Lower lobe of right lung (tissue), 2 donors: ENCODE measurements around the gene HMCN2. TPM values are rescaled to one million over a fixed set of nuclear protein-coding genes. Genes with fewer than 3 reads are reported as not detected.

Experiments used
- ATAC-seq, 2 donors: fragments of 200-7000 bp; cut with Tn5 transposase; one replicate each; pipeline ENCODE4 v1.9.1; 2020 to 2022; ENCODE audit warnings: mild to moderate bottlenecking in 2 of 2, moderate library complexity in 2 of 2
- DNase-seq: peaks from one replicate; pipeline ENCODE4 v3.0.0-alpha.2; 2020
- H3K27ac ChIP-seq: fragments of 200-600 bp; one replicate; pipeline ENCODE4 v1.8.0; 2022
- H3K27me3 ChIP-seq: fragments of 200-600 bp; one replicate; pipeline ENCODE4 v1.8.0; 2022; ENCODE audit warnings: low read depth
- H3K36me3 ChIP-seq: fragments of 200-600 bp; one replicate; pipeline ENCODE4 v1.8.0; 2022; ENCODE audit warnings: mild to moderate bottlenecking
- H3K4me1 ChIP-seq: fragments of 200-600 bp; one replicate; pipeline ENCODE4 v1.8.0; 2022
- H3K4me3 ChIP-seq: fragments of 200-600 bp; one replicate; pipeline ENCODE4 v1.8.0; 2022; ENCODE audit warnings: mild to moderate bottlenecking
- H3K9me3 ChIP-seq: fragments of 200-600 bp; one replicate; pipeline ENCODE4 v1.8.0; 2022
- CTCF ChIP-seq: fragments of 200-600 bp; IDR thresholded peaks from one replicate; pipeline ENCODE4 v1.8.0; 2022; ENCODE audit warnings: antibody characterized with exemption, mild to moderate bottlenecking
- intact Hi-C: fragments of 100-400 bp; cut with DNase I; formaldehyde crosslinking; loops from one replicate; pipeline ENCODE4 v1.11.0; 2022
- total RNA-seq: library from RNA; stranded (reverse); fragmentation: NEBNext Ultra II Directional; extraction: Animal tissue kit (Norgen Biotek cat#: 25700); gene quantifications from one replicate; pipeline ENCODE4 v1.2.1, GENCODE V29; 2021
- donor health status: DM: no; HTN: yes; CAD: no; lungs with severe emphysema.

HMCN2 gene
- total RNA-seq, 1 donor from 2014 or later = 4.7 TPM

- no peak for ATAC-seq
- intact Hi-C loops = no loop called here
- no peak overlapping the region for H3K27ac ChIP-seq
Measured at GRCh38 chr9:130315446-130316226, 50.1 kb downstream of the HMCN2 start.

DNA sequence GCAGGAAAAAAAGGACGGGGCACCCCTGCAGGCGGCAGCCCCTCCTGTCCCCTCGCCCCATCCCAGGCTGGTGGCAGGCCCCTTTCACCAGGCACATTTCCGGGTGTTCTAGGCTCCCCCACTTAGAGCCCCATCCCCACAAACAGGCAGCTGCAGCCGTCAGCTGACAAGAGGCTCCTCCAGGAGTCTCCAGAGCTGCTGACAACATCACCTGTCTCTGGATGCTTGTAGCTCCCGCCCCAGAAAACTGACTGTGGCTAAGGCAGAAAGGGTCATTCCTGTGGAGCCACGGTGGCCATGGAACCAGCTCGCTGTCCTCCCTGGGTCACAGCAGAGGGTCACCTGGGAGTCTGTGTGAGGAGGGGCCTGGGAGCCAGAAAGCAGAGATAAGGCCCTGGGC, 50.9 kb downstream of the HMCN2 start:
- Histone ChIP-seq H3K27ac (no peak overlapping the region), H3K36me3 (no peaks in the 10 kb centered on the region), H3K27me3 (peaks cover 14% of the 10 kb centered on the region), H3K9me3 (no peaks in the 10 kb centered on the region), H3K4me1 (peaks cover 4% of the 10 kb centered on the region), H3K4me3 (no peak overlapping the region)
- no peak for TF ChIP-seq CTCF
- intact Hi-C loops = no loop called here
- DNase-seq (no peak), ATAC-seq (no peak)

More at GRCh38 chr9:130315446-130316226, 50.1 kb downstream of the HMCN2 start:
- peak; percentile 10 for DNase-seq
- Histone ChIP-seq H3K4me3 (no peak overlapping the region), H3K4me1 (peaks cover 4% of the 10 kb centered on the region), H3K27me3 (peaks cover 7% of the 10 kb centered on the region), H3K36me3 (no peaks in the 10 kb centered on the region), H3K9me3 (no peaks in the 10 kb centered on the region)
- TF ChIP-seq CTCF = no peak

GRCh38 chr9:130319300-130319699, 53.7 kb downstream of the HMCN2 start:
- DNase-seq (no peak), ATAC-seq (no peak)
- Histone ChIP-seq H3K4me3 (no peak overlapping the region), H3K36me3 (no peaks in the 10 kb centered on the region), H3K27me3 (peaks cover 29% of the 10 kb centered on the region), H3K9me3 (no peaks in the 10 kb centered on the region), H3K4me1 (peaks cover 4% of the 10 kb centered on the region), H3K27ac (no peak overlapping the region)
- no peak for TF ChIP-seq CTCF
- intact Hi-C loops = no loop called here

GRCh38 chr9:130319944-130320712, 54.6 kb downstream of the HMCN2 start:
- H3K9me3 ChIP-seq = no peaks in the 10 kb centered on the region
- no peak for DNase-seq
- intact Hi-C loops = no loop called here
- ATAC-seq = peak in 1 of 2 donors; percentile 4
- peak overlapping the region; percentile 1 for H3K27ac ChIP-seq
- no peak overlapping the region for H3K4me3 ChIP-seq
- no peaks in the 10 kb centered on the region for H3K36me3 ChIP-seq
- H3K4me1 ChIP-seq = peaks cover 4% of the 10 kb centered on the region
- no peak for TF ChIP-seq CTCF
- peaks cover 32% of the 10 kb centered on the region for H3K27me3 ChIP-seq

DNA sequence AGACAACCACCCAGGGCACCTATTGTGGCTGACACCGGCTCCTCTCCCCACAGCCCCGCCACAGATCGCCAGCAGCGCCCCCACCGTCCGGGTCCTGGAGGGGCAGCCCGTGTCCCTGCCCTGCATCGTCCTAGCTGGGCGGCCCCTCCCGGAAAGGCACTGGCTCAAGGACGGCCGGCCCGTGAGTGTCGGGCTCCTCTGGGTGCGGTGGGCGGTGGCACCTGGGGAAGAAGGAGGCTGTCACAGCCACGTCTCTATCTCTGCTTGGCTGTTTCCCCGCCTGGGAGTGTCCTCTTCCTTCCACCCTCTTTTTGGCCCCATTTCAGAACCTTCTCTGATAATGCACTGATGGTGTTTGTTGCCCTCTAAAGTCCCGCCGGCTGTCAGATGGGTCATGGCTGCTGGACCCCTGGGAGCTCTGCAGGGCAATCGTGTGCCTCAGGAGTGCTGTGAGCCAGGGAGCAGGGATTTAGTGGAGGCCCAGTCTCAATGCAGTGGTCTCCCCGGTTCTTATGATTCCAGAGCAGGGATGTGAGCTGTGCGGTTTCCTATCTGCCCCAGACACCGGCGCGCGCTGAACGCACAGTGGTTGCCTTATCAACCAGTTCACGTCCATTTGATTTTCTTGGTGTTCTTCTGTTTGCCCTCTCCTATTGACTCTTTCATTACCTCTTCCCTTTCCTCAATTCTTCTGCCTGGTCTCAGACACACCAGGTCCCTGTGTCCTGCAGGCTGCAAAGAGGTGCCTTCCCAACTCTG, 55.3 kb downstream of the HMCN2 start:
- H3K27me3 ChIP-seq = peaks cover 40% of the 10 kb centered on the region
- H3K27ac ChIP-seq = peak overlapping the region; percentile 1
- intact Hi-C loops = no loop called here
- peak; percentile 22 to 50 for ATAC-seq
- no peaks in the 10 kb centered on the region for H3K36me3 ChIP-seq
- no peak overlapping the region for H3K4me3 ChIP-seq
- TF ChIP-seq CTCF = no peak
- H3K9me3 ChIP-seq = no peaks in the 10 kb centered on the region
- peaks cover 4% of the 10 kb centered on the region for H3K4me1 ChIP-seq
- DNase-seq = no peak
